GM06990 (cell line): ENCODE measurements around the gene CDC37L1.

ENCODE experiments used
- DNase-seq: peaks from one replicate; pipeline ENCODE4 v3.0.0-alpha.2; 2011; ENCODE audit not compliant: insufficient read length; ENCODE audit errors: extremely low read depth
- H3K27me3 ChIP-seq: replicated peaks from 2 replicates; pipeline ENCODE4 v1.6.0; 2011; ENCODE audit warnings: low read length; ENCODE audit not compliant: control insufficient read depth, insufficient read depth
- H3K36me3 ChIP-seq: 2 replicates; pipeline ENCODE4 v1.5.1; 2011; ENCODE audit warnings: low read length; ENCODE audit not compliant: control insufficient read depth, insufficient read depth
- H3K4me3 ChIP-seq: replicated peaks from 2 replicates; pipeline ENCODE4 v1.5.1; 2011; ENCODE audit warnings: low read depth, mild to moderate bottlenecking, control low read depth, low read length
- TF ChIP-seq, protein P1 (sequence below): IDR thresholded peaks from 2 replicates; pipeline ENCODE4 v1.5.1; 2011; ENCODE audit warnings: low read length, control low read depth, mild to moderate bottlenecking, inconsistent platforms; ENCODE audit not compliant: insufficient read depth, poor library complexity, severe bottlenecking

Gene CDC37L1

DNA sequence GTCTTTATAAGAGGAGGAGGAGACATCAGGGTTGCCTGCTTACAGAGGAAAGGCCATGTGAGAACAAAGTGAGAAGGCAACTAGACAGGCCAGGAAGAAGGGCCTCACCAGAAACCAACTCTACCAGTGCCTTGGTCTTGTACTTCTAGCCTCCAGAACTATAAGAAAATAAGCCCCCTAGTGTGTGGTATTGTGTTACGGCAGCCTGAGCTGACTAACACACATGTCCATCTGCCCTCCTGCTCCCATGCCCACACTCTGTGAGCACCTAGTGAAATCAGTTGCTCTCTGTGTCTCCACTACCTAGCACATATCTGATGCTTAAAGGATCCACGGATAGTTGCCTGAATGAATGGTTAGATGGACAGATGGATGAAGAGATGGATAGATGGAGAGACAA, 54.8 kb downstream of the CDC37L1 start:
- Histone ChIP-seq H3K4me3 (no peak overlapping the region), H3K36me3 (no peaks in the 10 kb centered on the region; the same call in 1 of the 2 replicates), H3K27me3 (no peaks in the 10 kb centered on the region)
- no peak for DNase-seq
- TF ChIP-seq, protein P1, sequence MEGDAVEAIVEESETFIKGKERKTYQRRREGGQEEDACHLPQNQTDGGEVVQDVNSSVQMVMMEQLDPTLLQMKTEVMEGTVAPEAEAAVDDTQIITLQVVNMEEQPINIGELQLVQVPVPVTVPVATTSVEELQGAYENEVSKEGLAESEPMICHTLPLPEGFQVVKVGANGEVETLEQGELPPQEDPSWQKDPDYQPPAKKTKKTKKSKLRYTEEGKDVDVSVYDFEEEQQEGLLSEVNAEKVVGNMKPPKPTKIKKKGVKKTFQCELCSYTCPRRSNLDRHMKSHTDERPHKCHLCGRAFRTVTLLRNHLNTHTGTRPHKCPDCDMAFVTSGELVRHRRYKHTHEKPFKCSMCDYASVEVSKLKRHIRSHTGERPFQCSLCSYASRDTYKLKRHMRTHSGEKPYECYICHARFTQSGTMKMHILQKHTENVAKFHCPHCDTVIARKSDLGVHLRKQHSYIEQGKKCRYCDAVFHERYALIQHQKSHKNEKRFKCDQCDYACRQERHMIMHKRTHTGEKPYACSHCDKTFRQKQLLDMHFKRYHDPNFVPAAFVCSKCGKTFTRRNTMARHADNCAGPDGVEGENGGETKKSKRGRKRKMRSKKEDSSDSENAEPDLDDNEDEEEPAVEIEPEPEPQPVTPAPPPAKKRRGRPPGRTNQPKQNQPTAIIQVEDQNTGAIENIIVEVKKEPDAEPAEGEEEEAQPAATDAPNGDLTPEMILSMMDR, result no peak

DNA sequence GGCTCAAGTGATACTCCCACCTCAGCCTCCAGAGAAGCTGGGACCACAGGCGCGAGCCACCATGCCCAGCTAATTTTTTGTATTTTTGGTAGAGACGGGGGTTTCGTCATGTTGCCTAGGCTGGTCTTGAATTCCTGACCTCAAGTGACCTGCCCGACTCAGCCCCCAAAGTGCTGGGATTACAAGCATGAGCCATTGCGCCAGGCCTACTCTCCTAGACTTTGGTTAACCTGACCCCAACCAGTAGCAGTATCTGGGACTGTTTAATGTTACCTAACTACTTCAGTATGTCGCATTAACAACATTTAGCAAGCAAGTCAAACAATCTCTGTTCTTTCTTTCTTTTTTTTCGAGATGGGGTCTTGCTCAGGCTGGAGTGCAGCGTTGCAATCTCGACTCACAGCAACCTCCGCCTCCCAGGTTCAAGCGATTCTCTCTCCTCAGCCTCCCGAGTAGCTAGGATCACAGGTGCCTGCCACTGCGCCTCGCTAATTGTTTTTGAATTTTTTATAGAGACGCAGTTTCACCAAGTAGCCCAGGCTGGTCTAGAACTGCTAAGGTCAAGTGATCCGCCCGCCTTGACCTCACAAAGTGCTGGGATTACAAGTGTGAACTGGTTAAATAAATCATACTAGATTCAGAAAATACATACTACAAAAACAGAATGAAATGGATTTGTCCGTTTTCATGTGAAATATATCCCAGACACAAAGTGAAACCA, 59.7 kb downstream of the CDC37L1 start:
- TF ChIP-seq, protein P1, result no peak
- no peaks in the 10 kb centered on the region for H3K36me3 ChIP-seq
- DNase-seq, result no peak
- H3K27me3 ChIP-seq, result no peaks in the 10 kb centered on the region
- H3K4me3 ChIP-seq, result peak overlapping the region; percentile 87

DNA sequence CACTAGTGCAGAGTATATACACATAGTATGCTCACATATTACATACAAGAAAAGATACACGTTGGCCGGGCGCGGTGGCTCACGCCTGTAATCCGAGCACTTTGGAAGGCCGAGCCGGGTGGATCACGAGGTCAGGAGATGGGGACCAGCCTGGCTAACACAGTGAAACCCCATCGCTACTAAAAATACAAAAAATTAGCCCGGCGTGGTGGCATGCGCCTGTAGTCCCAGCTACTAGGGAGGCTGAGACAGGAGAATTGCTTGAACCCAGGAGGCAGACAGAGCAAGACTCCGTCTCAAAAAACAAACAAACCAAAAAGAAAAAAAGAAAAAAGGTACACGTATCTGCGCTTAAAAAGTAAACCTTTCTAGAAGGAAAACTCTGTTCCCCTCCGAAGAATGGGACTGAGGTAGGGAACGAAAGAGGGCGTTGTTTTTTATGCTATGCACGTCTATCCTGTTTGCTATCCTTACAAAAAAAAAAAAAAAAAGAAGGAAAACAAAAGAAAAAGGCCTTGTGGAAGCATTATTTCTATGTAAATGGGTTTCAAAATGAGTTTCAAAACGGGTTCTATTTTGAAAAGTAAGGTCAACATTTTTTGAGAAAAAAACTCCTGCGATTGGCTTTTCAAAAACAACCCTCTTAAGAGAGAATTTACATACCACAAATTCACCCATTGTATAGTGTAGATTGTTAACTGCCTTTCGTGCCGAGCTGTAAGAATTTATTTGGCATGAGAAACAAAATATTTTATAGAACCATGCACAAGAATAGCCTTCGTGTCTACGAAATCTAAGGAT, 60.4 kb downstream of the CDC37L1 start:
- peak; percentile 38 for DNase-seq

DNA sequence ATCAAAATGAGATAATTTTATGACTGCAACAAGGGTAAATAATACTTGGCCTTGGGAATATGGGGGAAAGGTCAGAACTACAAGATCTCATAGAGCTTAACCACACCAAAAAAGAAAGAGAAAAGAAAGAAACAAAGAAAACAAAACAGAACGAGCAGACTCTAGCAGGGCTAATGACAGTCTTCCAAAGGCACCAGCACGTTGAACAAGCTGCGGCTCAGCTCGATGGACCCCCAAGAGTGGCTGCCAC, 60.9 kb downstream of the CDC37L1 start:
- Histone ChIP-seq H3K4me3 (peak overlapping the region; percentile 87), H3K27me3 (no peaks in the 10 kb centered on the region), H3K36me3 (no peaks in the 10 kb centered on the region)
- TF ChIP-seq, protein P1, result no peak
- DNase-seq, result no peak

More for the DNA sequence above, 60.4 kb downstream of the CDC37L1 start:
- TF ChIP-seq, protein P1, result no peak
- Histone ChIP-seq H3K27me3 (no peaks in the 10 kb centered on the region), H3K36me3 (no peaks in the 10 kb centered on the region), H3K4me3 (peak overlapping the region; percentile 87)

DNA sequence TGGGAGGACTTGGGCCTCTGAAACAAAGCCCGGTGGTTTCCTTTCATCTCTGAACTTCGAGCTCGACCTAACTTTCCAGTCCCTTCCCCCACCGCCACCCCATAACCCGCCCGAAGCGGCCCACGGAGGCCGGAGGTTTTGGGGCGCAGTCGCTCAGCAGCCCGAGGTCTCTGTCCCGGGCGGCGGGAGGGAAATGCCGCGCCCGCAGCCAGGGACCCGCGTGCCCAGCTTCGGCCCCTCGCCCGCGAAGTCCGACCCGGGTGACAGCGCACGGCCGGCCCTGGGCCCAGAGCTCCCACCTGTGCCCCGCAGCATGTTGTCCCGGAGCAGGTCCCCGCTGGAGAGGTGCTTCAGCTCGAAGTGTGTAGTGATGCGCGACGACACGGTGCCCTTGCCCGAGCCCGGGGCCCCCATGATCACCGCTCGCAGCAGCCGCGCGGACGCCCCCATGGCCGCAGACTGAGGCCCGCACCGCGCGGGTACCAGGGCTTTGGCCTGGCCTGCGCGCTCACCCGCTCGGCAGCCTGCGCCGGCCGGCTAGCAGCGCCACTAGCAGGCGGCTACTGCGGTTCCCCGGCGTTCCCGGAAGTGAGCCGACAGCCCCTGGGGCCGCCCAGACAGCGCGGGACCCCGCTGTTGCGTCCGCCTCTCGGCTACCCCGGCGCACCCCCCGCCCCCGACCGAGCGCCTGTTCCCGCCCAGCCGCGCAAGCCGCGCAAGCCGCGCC, 61.4 kb downstream of the CDC37L1 start, which contains the start of gene AK3:
TSS of gene AK3 (minus strand) at position 565 of the 727 bp plus-strand sequence. CDS start at position 450, 115 bp downstream.
- Histone ChIP-seq H3K4me3 (peak within 1 kb of the TSS; percentile 87), H3K36me3 (no peaks in the 10 kb centered on the region), H3K27me3 (no peaks in the 10 kb centered on the region)
- peak; percentile 93 for DNase-seq
- TF ChIP-seq, protein P1, result peak; percentile 19
